GF-D8 (cell line): ENCODE measurements around the gene CPEB4.

Experiments used
- DNase-seq: peaks from one replicate; lab custom pipeline; 2025; lab: John Stamatoyannopoulos, UW

Gene CPEB4

DNA sequence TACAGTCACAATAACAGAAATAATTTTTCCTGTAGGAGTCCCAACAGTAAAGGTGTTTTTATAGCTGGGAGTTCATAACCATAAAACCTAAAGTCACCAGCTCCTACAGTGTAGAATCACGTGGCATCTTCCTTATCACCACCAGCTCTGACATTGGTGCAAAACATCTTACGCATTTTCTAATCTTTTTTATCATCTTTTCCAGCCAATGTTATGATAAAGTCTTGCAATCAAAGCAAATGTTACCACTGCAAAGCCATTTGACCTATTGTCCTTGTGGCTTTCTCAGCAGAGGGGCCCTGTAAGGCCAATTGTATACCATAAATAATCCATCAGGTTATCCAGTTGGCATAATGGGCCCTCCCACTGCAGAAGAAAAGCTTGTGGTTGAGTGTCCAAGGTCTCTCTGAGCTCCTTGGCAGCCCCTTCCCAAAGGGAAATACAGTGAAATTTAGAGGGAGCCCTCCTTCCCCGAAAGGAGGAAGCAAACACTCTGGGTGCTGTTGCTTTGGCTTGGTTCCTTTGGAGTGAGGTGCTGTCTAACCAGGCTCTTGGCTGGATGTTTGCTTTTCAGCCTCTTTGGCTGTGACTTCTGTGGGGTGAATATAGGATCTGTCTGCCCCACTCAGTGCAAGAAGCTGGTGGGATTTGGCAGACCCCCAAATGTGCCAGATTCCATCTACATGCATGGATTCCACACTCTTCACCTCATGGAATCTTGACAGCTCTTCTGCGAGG, 29.3 kb upstream of the CPEB4 start:
- no peak for DNase-seq

DNA sequence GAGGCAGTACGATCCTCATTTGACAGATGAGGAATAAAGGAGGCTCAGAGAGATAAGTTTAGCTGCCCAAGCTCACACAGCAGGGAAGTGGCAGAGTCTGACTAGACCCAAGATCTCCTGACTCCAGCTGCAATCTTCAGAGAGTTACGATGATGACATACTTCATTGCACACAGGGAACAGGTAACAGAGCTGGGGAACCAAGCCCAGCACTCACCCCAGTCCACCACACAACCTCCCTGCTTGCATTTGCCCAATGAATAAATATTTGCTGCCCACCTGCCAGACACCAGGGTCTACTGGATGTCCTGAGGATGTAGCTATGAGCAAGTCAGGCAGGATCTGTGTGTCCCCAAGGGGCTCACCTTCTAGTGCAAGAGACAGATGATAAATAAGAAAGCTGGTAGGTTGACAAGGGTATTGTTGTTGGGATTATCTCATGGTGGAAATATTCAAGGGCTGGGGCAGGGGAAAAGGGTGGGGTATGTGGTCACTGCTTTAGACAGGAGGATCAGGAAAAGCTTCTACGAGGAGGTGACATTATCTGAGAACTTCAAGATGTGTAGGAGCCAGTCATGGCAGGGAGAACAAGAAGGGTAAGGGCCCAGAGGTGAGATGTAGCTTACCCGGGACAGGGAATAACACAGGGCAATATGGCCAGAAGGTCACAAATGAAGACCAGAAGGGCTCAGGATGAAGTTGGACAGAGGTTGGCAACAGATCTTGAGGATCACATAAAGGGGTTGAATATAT, 28.6 kb upstream of the CPEB4 start:
- no peak for DNase-seq

DNA sequence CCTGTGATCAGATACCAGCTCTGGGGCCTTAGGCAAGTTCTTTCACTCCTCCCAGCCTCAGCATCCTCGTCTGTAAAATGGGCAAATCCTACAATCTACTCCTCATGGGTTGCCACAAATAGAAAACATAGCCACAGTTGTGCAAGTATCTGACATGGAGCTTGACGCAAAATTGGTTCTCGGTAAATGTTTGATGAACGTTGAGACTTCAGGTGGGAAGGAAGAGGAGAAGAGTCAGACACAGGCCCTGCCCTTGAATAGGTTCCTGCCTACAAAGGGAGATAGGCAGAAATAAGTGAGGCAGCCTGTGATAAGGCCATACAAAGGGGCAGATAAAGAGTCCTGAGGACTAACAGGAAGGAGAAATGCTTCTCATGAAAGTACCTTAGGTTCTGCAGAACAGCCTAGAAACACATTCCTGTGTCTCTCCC, 26.1 kb upstream of the CPEB4 start:
- no peak for DNase-seq

DNA sequence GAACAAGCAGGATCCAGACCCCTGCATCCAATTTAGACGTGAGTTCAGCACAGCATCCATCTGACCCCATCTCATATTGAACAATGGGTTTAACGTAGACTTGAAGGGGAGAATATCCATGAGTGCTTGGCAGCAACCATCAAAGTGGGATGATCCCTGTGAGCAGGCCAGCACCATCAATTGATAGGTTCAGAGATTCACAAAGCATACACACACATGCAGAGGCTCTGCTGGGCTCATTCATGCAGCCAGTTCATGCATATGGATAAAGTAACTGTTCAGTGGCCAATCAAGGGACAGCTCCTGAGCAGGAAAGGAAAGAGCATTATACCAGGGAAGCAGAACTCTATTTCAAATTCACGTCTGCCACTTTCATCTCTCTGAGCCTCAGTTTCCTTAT, 24.8 kb upstream of the CPEB4 start:
- no peak for DNase-seq

DNA sequence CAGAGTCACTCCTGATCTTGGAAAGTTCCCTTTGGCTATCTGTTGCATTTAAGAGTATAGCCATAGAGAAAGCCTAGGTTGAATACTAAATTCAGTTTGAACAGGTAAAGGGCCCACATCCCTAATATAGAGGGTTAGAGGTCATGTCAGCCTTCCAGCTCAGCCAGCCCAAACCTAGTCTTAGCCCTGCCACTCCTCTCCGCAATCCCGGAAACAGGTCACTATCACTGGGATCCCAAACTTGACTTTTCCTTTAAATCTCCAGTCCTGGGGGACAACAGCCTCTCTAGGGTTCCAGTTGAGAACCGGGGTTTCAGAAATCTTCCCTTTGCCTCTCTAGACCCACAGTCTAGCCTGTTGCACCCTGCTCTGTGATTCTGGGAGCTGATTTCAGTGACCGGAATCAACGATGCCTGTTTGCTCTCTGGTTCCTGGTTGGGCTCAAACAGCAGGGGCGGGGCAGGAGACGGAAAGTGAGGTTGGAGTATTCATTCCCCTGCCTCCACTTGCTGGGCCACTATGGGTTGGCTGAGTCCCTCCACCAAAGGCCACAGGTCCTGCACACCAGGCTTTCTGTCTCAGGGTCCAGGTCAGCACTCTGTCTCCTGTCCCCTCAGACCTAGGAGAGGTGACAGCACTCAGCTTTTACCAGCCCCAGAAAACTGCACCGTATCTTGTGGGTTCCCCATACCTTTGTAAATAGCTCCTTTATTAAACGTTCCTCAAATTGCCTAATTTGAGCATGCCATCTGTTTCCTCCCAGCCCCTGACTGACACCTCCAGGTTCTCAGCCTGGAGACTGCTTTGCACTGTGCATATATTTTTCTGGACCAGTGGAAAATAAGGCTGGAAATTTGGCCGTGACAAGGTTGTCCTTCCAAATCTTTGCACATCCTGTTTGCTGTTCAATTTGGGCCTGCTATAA, 23.8 kb upstream of the CPEB4 start:
- DNase-seq: no peak

DNA sequence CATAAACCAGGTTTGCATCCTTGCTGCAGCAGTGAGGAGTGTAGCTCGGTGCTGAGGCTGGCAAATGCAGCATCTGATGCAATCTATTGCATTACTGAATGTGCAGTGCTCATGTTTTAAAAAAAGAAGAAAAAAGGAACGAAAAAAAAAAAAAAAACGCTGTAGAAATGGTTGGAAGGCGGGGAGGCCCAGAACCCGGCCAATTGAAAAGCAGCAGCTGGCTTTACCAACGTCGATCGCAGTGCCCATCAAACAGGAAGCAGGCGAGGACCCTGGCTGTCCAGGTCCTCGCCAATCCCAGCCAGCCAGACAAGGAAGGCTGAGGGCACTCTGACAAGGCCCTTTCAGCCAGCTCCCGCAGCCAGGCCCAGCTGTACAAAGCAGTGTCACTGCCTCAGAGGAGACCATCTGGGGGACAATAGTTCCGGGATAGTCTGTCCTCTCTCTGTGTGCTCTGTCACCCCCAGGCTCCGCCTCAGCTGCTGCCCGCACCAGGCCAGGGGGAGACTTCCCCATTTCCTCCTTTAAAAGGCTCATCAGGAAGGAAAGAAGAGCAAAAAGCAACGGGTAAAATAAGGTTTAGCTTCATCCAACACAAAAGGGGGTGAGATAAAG, 21.8 kb upstream of the CPEB4 start:
- DNase-seq: no peak

DNA sequence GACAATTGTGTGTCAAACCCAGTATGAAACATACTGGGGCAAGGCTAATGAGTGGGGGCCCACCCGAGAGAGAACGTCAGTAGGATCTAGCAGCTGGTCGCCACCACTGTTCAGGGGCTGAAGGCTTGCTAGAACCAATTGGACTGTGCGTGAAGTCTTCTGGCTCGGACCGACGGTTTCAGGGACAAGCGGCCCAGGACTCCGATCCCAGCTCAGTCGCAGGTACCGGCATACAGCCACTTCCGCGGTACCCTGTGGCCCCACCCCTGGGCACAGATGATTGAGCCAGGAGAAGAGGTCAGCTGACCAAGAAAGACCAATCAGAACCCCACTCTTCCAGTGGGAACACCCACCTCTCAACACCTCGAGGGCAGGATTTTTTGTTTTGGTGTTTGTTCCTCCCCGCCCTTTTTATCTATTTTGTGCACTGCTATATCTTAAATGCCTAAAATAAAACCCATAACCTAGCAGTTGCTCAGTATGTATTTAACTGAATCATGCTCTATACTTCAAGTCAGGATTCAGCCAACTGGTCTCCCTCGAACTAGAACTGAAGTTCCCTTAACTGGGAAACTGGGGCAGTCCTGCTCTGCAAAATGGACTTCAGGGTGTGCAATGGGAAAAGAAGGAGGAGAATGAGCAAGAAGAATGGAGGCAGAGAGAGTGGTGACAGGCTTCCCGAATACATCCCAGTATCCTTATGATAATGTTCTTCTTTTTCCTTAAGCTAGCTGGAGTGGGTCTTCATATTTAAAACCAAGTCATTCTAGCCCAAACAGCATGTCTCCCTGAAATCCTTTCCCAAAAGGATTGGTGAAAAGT, 21.1 kb upstream of the CPEB4 start:
- DNase-seq: no peak

DNA sequence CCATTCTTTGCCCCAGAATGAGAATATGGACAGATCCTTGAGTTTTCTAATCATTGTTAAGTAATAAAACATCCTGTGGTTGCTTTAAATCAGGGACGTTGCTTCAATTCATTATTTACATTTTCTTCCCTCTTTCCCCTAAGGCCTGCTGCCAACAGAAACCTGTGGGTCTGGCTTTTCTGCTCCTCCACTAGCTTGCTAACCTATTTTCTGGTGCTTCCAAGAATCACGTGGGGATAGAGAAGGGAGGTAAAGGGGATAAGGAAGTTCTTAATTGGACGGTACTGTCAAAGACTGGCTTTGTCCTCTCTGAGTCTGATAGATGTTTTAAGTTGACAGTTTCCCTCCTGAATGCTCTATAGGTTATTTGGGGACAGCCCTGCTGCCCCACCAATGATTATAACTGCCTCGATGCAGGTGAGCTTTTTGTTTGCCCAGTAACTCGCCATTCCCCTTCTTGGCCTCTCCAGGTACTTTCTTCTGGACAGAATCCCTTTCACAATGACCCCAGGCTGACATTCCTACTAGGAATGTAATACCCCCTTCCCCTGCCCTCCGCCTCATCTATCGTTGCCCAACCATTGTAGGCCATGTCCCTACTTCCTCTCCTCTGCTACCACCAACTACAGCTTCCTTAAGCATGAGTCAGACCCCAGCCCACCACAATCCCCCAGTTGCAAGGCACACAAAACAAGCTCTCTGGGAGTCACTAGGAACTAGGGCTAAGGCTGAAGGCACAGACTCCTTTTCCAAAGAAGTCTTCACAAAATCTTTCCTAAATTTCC, 19.9 kb upstream of the CPEB4 start:
- no peak for DNase-seq

DNA sequence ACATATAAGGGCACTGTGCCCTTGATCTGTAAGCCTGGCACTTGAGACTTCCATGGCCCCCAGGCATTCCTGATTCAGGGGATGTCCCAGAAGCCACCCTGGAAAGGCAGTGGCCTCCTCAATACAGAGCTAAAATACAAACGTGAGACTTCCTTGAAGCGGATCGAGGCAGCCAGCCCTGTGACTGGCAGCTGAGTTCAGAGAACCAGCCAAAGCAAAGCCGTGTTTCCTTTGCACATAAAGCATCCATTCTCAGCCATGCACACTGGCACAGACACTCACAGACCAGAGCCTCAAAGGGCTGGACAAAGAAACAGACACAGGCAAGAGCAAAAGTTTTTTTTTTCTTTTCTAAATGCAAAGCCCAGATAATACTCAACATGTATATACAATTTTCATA, 18.8 kb upstream of the CPEB4 start:
- no peak for DNase-seq

DNA sequence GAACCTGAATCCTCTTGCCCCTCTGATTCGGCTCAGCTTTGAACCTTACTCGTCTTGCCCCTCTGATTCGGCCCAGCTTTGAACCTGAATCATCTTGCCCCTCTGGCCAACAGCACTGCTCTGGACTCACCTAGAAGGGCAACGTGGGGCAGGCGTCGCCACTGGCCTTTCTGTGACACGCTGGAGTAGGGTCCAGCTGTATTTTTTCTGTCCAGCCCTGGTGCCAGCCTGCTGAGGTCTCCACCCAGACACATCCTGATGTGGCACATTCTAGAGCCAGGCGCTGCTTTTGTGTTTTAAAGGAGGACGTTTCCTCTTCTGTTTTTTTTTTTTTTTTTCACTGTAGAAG, 15.2 kb upstream of the CPEB4 start:
- DNase-seq: no peak

DNA sequence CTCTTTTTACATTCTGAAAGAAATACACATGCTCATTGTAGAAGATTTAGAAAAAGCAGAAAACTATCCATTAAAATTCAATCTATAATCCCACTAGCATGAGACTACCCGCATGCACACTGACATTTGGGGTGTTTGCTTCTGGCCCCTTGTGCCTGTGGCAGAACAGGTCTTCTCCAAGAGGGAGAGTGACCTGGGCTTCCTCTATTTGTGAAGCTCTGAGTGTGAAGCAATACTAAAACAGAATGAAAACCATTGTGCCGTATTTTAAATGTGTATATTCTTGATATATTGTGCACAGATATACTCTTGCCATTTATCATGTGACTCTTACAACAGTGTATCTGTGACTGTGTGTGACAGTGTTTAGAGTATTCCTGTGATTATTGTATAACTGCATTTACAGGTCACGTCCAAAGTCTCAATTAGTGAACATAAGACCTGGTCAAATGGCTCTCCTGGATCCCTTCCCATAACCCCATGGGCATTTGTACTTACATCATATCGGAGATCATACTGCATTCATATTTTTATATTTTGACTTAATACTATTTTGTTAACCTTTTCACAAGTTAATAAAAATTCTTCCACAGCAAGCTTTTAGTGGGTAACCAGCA, 14.7 kb upstream of the CPEB4 start:
- DNase-seq: no peak

DNA sequence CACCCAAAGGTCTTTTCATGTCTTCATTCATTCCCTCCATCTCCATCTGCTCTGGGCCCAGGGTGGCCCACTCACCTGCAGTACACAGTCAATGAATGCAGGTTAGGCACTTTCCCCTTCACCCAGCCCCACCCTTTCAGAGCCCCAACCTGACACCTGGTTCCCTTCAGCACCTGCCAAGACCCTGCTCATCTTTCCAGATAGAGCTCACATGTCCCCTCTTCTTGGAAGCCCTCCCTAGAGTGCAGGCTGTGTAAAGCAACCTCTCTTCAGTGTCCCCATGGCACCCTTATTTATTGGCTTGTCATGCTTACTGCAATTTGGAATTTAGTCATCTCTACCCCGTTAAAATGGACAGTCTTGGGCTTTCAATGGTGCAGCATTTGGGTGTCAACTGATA, 13.0 kb upstream of the CPEB4 start:
- no peak for DNase-seq

DNA sequence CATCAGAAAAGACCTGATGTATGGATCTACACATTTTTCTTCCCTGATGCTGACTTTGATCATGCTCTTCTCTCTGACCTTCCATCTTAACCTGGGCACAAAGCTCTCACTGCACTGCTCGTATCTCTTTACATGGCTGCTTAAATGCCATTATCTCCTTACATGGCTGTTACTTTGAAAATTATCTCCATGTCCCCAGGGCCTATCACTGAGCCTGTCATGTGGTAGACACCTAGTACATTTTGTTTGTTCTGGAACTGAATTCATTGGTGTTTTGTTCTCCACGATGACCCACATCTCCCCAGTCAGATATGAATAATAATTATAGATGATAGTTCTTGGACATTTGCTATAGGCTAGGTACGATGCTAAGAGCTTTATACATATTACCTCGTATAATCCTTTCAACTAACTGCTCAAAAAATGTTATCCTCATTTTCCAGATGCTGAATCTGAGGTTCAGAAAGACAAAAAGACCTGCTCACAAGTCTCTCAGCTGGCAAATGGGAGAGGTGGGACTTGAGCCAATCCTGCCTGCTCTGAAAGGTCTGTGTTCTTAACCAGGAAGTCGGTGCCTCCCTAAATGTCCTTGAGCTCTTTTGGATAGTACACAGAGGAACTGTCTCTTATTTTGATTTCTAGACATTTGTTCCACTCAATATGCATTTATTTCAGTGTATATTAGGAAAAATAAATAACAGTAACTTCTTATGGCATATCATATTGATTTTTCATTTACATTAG, 9.8 kb upstream of the CPEB4 start:
- DNase-seq: no peak

DNA sequence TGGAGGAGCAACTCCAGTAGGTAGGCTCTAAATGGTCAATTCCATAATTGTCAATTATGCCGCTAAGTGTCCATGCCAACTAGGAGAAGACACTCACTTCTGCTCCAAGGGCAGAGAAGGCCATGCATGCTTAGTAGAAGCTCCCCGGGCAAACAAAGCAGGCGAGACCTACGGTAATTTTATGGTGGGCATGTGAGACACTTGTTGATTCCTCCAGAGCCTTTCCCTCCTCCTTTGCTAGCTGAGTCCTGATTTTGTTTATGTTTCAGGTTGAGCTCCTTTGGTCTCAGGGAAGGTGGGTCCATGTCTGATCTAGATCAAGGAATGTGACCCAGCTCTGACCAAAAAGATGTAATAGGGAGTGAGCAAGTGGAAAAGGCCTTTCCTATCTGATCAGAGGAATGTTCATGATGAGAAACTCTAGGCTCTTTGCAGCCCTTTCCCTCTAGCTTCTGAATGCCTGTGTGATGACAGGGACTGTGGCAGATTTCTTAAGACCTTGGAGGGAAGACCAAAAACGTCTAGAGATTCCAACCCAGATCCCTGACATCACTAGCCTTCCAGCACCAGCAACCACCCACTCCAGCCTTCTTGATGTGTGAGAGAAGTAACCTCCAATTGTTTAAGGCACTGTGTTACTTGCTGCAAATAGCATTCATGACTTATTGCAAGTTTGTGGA, 7.7 kb upstream of the CPEB4 start:
- DNase-seq: no peak

DNA sequence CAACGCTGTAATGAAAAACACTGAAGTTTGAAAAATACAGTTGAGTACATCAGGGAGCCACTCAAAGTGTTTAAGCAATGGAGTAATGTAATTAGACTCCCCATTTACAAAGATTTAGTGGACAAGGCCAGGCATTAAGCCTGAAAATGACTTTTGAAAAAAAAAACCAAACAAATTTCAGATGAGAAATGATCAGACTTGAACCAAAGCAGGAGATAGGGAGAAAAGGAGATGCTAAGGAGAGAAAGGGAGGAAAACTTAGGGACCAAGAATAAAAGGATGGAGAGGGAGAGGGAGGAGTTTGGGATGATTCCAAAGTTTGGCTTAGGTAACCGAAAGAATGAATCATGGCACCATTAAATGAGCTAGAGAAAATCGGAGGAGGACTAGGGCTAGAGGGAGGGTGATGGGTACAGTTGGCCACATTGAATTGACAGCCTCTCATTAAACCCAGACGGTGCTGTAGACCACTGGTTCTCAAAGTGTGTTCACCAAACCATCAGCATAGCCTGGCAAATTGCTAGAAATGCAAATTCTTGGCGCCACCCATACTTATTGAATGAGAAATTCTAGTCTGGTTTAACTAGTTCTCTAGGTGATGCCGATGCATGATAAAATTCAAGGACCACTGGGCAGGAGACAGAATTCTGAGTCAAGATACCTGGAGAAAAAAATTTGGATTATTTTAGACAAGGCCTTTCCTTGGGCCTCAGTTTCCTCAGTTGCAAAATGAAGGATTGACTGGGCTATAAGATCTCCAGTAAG, 6.2 kb upstream of the CPEB4 start:
- no peak for DNase-seq

DNA sequence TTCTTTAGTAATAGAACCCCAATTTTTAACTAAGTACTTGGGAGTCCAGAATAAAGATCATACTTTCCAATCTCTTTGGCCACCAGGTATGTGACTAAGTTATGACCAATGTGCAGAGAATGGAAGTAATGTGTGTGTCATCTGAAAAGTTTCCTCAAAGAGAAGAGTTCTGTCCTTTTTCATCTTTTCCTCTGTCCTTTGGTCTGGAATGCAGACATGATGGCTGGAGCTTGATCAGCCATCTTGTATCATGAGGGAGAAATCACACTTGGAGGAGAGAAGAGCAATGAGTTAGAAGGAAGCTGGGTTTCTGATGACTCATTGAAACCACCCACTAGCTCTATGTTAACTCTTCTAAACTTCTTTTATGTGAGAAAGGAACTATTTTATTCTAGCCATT, 5.5 kb upstream of the CPEB4 start:
- no peak for DNase-seq

DNA sequence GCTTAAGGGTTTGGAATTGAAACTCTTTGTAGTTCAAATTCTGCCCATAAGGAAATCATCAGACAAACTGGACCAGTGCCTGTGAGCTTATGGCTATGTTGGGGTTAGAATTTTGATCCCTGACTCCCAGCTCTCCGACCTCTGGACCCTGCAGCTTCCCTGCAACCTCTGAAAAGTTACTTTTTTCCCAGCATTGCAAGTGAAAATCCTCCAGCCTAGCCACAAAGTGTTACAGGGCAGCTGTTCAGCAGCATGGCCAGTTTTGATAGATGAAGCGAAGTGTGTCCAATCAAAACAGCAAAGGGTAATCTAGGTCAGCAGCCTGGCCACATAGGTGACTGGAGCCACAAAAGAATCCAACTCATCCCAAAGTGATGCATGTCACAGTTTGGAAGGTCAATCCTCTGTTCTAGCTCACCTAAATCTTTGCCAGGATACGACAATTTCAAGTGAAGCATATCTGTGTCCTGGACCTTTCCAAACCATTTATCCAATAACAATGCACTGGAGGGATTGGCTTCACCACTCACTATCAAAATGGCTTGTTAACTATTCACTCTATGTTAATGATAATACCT, 4.7 kb upstream of the CPEB4 start:
- no peak for DNase-seq
